Suprapubic skin (tissue), 4 donors: ENCODE results near the gene NFIL3. TPM values are rescaled to one million over a fixed set of nuclear protein-coding genes. Genes with fewer than 3 reads are reported as not detected.
"Not testable (repeated sequence)": the region's sequence is repeated elsewhere in the genome, so short reads cannot be mapped to it uniquely, and the experiment has no call there.

Experiments used
- DNase-seq, 2 donors: peaks; one replicate each; pipeline ENCODE4 v3.0.0-alpha.2; 2019; ENCODE audit warnings: low spot score in 2 of 2
- H3K27ac ChIP-seq: fragments of 200-600 bp; sonication (generic); one replicate; pipeline ENCODE4 v1.5.1; 2019
- H3K27me3 ChIP-seq: fragments of 200-600 bp; sonication (generic); one replicate; pipeline ENCODE4 v1.5.1; 2019
- H3K36me3 ChIP-seq: fragments of 200-600 bp; sonication (generic); one replicate; pipeline ENCODE4 v1.5.1; 2019
- H3K4me1 ChIP-seq: fragments of 200-600 bp; sonication (generic); one replicate; pipeline ENCODE4 v1.5.1; 2019
- H3K4me3 ChIP-seq: fragments of 200-600 bp; sonication (generic); one replicate; pipeline ENCODE4 v1.5.1; 2019; ENCODE audit warnings: mild to moderate bottlenecking
- H3K9me3 ChIP-seq: fragments of 200-600 bp; sonication (generic); one replicate; pipeline ENCODE4 v1.5.1; 2019
- EP300 ChIP-seq: sonication (generic); formaldehyde crosslinking; IDR thresholded peaks from one replicate; pipeline ENCODE4 v1.6.1; 2017; ENCODE audit warnings: antibody characterized with exemption
- POLR2A ChIP-seq, 2 donors: fragments of 450-650 bp; IDR thresholded peaks; one replicate each; pipeline ENCODE4 v1.6.1; 2017; ENCODE audit warnings: antibody characterized with exemption in 2 of 2, mild to moderate bottlenecking in 2 of 2, moderate library complexity in 2 of 2
- POLR2AphosphoS5 ChIP-seq, 3 donors: sonication (generic); formaldehyde crosslinking; IDR thresholded peaks; one replicate each; pipeline ENCODE4 v1.6.1; 2017; ENCODE audit warnings: antibody characterized with exemption in 3 of 3
- WGBS: methylation state at CpG from one replicate; pipeline ENCODE4 v1.1.5; 2018; 5-methylcytosine and 5-hydroxymethylcytosine counted together
- total RNA-seq, 4 donors: library from RNA; depleted of rRNA; stranded (reverse); fragments of >200 nt; gene quantifications; one replicate each; pipeline ENCODE4 v1.1.0, GENCODE V29; 2016
- TF ChIP-seq, protein P1 (sequence below), 2 donors: fragments of 200-600 bp in 1 of 2; fragments of 450-650 bp in 1 of 2; sonication (generic) in 1 of 2; IDR thresholded peaks; one replicate each; pipeline ENCODE4 v1.5.1; 2016 to 2019; ENCODE audit warnings: antibody characterized with exemption in 2 of 2, mild to moderate bottlenecking in 1 of 2, moderate library complexity in 1 of 2

Gene NFIL3
- total RNA-seq, 4 donors from 2014 or later = 28.0 to 58.5 (median 37.8) TPM

GRCh38 chr9:91376239-91376638 is 47.4 kb downstream of the NFIL3 start:
- WGBS = 71% methylated on average over 4 of the region's 4 CpGs
- H3K36me3 ChIP-seq = no peaks in the 10 kb centered on the region
- DNase-seq = no peak
- no peak overlapping the region for H3K27ac ChIP-seq
- TF ChIP-seq, protein P1, sequence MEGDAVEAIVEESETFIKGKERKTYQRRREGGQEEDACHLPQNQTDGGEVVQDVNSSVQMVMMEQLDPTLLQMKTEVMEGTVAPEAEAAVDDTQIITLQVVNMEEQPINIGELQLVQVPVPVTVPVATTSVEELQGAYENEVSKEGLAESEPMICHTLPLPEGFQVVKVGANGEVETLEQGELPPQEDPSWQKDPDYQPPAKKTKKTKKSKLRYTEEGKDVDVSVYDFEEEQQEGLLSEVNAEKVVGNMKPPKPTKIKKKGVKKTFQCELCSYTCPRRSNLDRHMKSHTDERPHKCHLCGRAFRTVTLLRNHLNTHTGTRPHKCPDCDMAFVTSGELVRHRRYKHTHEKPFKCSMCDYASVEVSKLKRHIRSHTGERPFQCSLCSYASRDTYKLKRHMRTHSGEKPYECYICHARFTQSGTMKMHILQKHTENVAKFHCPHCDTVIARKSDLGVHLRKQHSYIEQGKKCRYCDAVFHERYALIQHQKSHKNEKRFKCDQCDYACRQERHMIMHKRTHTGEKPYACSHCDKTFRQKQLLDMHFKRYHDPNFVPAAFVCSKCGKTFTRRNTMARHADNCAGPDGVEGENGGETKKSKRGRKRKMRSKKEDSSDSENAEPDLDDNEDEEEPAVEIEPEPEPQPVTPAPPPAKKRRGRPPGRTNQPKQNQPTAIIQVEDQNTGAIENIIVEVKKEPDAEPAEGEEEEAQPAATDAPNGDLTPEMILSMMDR (IDR thresholded peaks at IDR 0.05) = no peak
- TF ChIP-seq POLR2A (IDR thresholded peaks at IDR 0.05) = no peak
- TF ChIP-seq POLR2AphosphoS5 (IDR thresholded peaks at IDR 0.05) = no peak
- TF ChIP-seq EP300 = no peak
- H3K4me1 ChIP-seq = peaks cover 5% of the 10 kb centered on the region
- no peaks in the 10 kb centered on the region for H3K27me3 ChIP-seq
- no peak overlapping the region for H3K4me3 ChIP-seq
- no peaks in the 10 kb centered on the region for H3K9me3 ChIP-seq

DNA sequence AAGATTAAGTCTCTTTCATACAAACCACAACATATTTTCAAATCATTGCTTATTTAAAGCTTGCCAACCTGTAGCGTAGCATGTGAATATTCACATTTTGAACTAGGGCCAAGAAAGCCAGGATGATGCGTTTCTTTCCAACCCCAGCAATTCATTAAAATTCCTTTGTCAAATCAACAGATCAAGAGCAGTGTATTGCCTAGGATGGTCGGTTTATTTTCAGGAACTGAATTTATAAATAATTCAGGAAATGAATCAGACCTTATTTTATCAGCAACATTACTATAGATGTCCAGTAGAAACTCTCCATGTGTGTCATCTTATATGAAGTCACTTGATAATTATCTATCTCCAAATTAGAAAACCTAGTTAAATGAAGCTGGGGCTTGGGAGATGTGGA is 48.7 kb downstream of the NFIL3 start:
- no peaks in the 10 kb centered on the region for H3K27me3 ChIP-seq
- no peak overlapping the region for H3K4me3 ChIP-seq
- H3K36me3 ChIP-seq = no peaks in the 10 kb centered on the region
- TF ChIP-seq POLR2AphosphoS5 (IDR thresholded peaks at IDR 0.05) (no peak), POLR2A (IDR thresholded peaks at IDR 0.05) (no peak), EP300 (no peak)
- TF ChIP-seq, protein P1 (IDR thresholded peaks at IDR 0.05) = no peak
- H3K27ac ChIP-seq = no peak overlapping the region
- H3K4me1 ChIP-seq = peaks cover 5% of the 10 kb centered on the region
- 16% methylated on average over 3 of the region's 3 CpGs for whole genome bisulfite sequencing
- H3K9me3 ChIP-seq = no peaks in the 10 kb centered on the region
- DNase-seq = no peak

DNA sequence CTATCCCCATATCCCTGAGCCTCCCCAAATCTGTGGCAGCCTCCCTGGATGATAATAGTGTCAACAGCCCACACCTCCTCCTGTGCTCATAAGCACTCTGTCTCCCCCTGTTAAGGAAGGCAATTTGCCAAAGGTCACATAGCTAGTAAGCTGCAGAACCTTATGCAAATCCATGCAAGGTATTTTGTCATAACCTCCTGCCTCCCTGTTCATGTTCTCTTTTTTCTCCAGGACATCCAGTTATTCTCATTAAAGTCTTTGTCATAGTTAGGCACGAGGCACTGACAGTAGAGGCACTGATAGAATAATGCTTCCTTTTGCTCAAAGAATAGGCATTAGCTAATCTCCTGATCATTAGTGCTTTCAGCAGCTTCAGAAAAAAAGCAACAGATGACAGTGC is 51.7 kb downstream of the NFIL3 start:
- Histone ChIP-seq H3K4me1 (peaks cover 5% of the 10 kb centered on the region), H3K4me3 (no peak overlapping the region), H3K27ac (no peak overlapping the region), H3K9me3 (no peaks in the 10 kb centered on the region), H3K27me3 (no peaks in the 10 kb centered on the region), H3K36me3 (no peaks in the 10 kb centered on the region)
- no peak for TF ChIP-seq POLR2AphosphoS5 (IDR thresholded peaks at IDR 0.05)
- TF ChIP-seq, protein P1 (IDR thresholded peaks at IDR 0.05) = no peak
- no peak for TF ChIP-seq POLR2A (IDR thresholded peaks at IDR 0.05)
- no peak for TF ChIP-seq EP300
- 74% methylated on average over 1 of the region's 1 CpG for WGBS
- no peak for DNase-seq

GRCh38 chr9:91370006-91370405 is 53.6 kb downstream of the NFIL3 start:
- not testable (repeated sequence) for H3K27me3 ChIP-seq, DNase-seq, H3K27ac ChIP-seq, H3K36me3 ChIP-seq, H3K4me1 ChIP-seq, H3K9me3 ChIP-seq, H3K4me3 ChIP-seq
- WGBS = 84% methylated on average over 3 of the region's 3 CpGs

DNA sequence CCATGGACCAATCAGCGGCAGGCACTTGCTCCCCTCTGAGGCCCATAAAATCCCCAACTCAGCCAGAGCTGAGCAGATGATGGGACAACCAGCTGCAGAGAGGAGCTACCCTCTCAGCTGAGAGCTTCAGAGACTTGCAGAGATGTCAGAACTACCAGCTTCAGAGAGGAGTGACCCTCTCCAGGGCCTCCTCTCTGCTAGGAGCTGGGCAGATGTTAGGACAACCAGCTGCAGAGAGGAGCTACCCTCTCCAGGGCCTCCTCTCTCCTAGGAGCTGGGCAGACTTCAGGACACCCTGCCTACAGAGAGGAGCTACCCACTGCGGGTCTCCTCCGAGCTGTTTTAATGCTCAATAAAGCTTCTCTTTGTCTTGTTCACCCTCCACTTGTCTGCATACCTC is 58.9 kb downstream of the NFIL3 start:
- H3K27ac ChIP-seq = no peak overlapping the region
- H3K36me3 ChIP-seq = no peaks in the 10 kb centered on the region
- 90% methylated on average over 2 of the region's 3 CpGs for WGBS
- DNase-seq = no peak
- H3K9me3 ChIP-seq = no peaks in the 10 kb centered on the region
- no peak overlapping the region for H3K4me3 ChIP-seq
- no peak for TF ChIP-seq POLR2A (IDR thresholded peaks at IDR 0.05)
- peaks cover 20% of the 10 kb centered on the region for H3K4me1 ChIP-seq
- no peaks in the 10 kb centered on the region for H3K27me3 ChIP-seq

DNA sequence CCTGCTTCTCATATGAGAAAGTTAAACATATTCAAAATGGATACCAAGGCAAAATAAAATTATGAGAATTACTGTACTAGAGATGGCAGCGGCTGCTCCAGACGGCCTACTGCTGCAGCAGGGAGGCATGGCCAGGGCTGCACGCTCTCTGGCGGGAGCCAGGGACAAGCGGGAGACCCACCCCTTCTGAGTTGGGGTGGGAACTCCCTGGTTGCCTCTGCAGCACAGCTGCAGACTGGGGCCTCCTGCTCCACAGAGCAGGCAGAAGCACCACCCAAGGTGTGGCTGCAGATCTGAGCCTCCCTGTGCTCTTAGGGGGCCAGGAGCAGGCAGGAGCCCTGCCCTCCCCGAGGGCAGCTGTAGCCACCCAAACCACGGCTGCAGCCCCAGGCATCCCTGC is 59.6 kb downstream of the NFIL3 start:
- Histone ChIP-seq H3K4me1 (peaks cover 27% of the 10 kb centered on the region), H3K9me3 (no peaks in the 10 kb centered on the region), H3K4me3 (no peak overlapping the region), H3K36me3 (no peaks in the 10 kb centered on the region), H3K27ac (no peak overlapping the region), H3K27me3 (no peaks in the 10 kb centered on the region)
- no peak for DNase-seq
- 77% methylated on average over 5 of the region's 7 CpGs for WGBS
- TF ChIP-seq EP300 (no peak), POLR2A (IDR thresholded peaks at IDR 0.05) (no peak), POLR2AphosphoS5 (IDR thresholded peaks at IDR 0.05) (no peak)
- TF ChIP-seq, protein P1 (IDR thresholded peaks at IDR 0.05) = no peak
